Stimulated activated CD4-positive, alpha-beta T cell treated with anti-CD3 and anti-CD28 coated beads, Interleukin-1b, Interleukin-23, amount 100 ng/mL, for 4 hours (primary cell): ENCODE measurements around the gene BPIFA1.

Experiments
- DNase-seq, 2 donors: peaks; one replicate each; pipeline ENCODE4 v3.0.0-alpha.2; 2020; ENCODE audit warnings: low read depth in 2 of 2

BPIFA1 gene

GRCh38 chr20:33277471-33278441 is 42.0 kb downstream of the BPIFA1 start:
- no peak for DNase-seq

DNA sequence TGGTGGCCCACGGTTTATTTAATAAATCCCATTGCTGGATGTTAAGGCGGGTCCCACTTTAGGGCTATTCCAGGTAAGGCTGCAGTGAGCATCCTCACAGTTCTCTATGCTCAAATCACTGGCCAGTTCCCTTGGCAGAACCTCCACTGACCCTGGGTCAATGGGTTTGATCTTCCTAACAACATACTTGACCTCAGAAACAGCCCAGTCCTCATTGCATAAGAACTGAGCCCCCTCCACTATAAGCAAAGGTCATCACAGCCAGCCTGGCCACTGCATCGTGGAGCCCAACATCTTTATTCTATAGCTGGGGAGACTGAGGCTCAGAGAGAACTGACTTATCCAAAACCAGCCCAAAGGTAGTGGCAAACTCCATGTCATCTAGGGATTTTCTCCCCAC is 42.9 kb downstream of the BPIFA1 start:
- no peak for DNase-seq

GRCh38 chr20:33279261-33279910 is 43.6 kb downstream of the BPIFA1 start:
- DNase-seq, result no peak

GRCh38 chr20:33280000-33280680 is 44.3 kb downstream of the BPIFA1 start:
- DNase-seq, result no peak

DNA sequence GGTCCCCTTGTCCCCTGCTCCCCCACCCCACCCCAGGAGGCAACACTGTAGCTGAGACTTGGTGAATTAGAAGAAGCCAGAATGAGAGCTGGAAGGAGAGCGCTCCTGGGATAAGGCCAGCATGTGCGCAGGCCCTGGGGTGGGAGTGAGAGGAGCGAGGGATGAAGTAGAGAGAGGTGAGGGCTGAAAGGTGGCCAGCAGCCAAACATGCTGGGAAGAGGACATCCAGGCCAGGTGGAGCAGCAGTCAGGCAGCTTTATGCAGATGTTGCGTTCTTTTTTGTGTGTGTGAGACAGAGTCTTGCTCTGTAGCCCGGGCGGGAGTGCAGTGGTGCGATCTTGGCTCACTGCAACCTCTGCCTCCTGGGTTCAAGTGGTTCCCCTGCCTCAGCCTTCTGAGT is 45.0 kb downstream of the BPIFA1 start:
- no peak for DNase-seq

- no peak for DNase-seq
Observed at GRCh38 chr20:33281550-33282146, 45.9 kb downstream of the BPIFA1 start.

- no peak for DNase-seq
Observed at GRCh38 chr20:33282196-33282934, 46.6 kb downstream of the BPIFA1 start.

DNA sequence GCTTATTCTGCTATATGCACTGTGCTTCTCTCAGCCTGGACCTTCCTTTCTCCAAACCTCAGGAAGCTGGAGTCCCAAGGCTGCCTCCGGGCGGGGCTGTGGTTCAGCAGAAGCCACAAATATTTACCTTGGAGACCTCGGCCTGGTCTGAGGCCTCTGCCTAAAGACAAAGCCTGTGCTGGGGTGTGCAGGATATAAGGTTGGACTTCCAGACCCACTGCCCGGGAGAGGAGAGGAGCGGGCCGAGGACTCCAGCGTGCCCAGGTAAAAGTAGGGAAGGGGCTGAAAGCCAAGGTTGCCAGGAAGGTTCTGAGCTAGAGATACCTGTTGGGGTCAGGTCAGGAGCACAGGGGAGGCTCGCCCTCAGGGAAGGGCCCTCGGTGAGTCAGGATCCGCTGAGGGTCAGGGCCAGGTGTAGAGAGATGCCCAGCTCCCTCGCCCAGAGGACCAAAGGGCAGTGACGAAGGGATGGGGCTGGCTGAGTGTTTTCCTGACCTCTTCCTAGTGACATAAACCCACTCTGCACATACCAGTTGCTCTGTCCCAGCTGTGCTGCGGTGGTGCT is 47.3 kb downstream of the BPIFA1 start, which contains the start of gene BPIFB1:
Gene BPIFB1, plus strand, starts transcription at position 224 of the 565 bp plus-strand sequence. CDS start 2,860 bp downstream, outside the sequence.
- DNase-seq, result no peak

GRCh38 chr20:33284284-33284683 is 48.5 kb downstream of the BPIFA1 start:
- DNase-seq, result no peak

DNA sequence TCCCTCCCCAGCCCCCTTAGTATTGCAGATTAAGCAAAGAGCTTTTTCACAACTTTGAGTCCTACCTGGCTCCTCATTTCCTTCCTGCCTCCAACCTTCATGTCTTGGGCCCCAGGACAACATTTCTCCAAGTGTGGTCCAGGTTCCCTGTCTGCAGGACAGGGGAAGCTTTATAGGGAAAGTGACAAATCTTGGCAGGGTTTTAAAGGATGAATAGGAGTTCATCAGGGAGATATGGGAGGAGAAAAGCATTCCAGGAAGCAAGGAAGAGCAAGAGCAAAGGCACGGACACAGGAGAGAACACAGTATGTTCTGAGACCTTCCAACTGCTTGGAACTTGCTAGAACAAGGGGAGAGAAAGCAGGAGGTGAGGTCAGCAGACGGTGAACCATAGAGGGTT is 49.1 kb downstream of the BPIFA1 start:
- DNase-seq, result no peak

GRCh38 chr20:33285861-33286495 is 50.2 kb downstream of the BPIFA1 start:
- DNase-seq, result no peak

GRCh38 chr20:33287884-33288283 is 52.1 kb downstream of the BPIFA1 start:
- DNase-seq, result no peak

DNA sequence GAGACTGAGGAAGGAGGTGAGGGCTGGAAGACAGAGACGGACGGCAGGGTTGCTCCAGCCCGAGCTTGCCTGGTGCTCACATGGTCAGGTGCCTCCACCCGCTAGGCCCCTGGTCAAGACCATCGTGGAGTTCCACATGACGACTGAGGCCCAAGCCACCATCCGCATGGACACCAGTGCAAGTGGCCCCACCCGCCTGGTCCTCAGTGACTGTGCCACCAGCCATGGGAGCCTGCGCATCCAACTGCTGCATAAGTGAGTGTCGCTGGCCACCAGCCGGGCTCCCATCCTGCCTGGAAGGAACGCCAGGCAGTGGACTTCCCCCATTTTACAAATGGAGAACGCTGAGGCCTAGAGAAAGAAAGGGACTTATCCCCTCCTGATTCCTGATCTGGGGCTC is 55.1 kb downstream of the BPIFA1 start:
- DNase-seq, result no peak

DNA sequence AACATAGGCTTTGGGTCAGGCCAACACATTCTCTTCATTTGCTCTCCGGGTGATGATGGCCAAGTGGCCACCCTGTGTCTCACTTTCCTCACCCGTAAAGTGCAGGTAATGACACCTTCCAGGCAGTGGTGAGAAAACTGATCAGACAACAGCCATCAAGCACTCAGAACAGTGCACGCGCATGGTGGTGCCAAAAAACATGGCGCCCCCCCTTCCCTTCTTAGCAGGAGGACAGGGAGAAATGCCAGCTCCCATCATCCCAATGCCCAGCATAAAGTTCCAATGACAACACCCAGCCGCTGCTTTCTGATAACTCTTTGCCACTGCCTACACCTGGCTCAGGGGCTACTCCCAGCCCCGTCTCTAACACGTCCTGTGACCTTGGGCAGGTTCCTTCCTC is 55.6 kb downstream of the BPIFA1 start:
- DNase-seq, result no peak

DNA sequence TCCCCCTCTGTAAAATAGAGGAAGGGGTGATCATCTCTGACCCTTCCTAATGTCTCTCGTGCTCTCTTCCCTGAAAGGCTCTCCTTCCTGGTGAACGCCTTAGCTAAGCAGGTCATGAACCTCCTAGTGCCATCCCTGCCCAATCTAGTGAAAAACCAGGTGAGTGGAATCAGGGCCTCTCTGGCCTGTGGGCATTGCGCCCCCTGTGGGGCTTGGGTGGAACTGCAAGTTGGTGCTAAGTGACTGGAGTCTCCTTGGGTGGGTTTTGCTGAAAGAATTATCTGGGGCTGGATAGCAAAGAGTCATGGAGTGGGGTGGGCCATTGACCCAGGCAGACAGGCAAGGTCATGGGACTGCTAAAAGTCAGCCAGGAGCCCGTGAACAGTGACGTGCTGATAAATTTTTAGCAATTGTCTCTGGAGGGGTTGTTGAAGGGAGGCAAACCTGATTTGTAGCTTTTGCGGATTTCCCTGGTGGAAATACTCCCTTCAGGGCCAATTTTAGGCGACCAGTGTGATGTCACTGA is 56.1 kb downstream of the BPIFA1 start:
- DNase-seq, result peak; percentile 57 to 62
